HG03175 (cell line): ENCODE measurements around the gene LRRC27.
"Not testable (repeated sequence)": the region's sequence is repeated elsewhere in the genome, so short reads cannot be mapped to it uniquely, and the experiment has no call there.

ENCODE experiments used
- ATAC-seq: cut with Tn5 transposase; IDR thresholded peaks from one replicate; pipeline ENCODE4 v1.9.1; 2021; ENCODE audit warnings: mild to moderate bottlenecking, moderate library complexity; ENCODE audit not compliant: unreplicated experiment

The LRRC27 gene

DNA sequence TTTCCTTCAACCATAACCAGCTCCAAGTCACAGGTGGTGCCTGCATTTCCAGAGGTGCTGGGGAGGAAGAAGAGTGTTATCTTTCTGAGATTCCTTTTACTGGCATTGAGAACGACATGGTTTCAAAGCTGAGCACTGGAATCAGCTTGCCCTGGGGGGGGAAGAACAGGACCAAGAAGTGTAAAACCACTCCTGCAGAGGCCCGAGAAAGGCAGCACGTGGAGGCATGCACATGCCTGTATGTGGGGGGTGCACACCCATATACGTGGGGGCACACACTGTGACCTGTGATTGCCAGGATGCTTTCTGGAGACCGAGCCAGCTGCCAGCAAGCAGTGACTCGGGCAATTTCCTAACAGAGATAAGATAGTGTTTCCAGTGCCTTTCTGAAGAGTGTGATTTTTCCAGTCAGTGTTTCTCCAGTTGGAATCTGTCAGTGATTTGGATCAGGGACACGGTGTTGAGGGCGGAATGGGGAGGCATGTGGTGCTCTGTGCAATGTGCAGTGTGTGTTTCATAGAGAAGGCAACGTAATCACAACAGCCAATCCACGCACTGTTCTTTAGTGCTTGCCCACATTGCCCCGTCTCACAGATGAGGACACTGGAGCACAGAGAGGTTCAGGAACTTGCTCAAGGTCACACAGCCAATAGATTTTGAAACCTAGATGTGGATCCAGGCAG, 4.2 kb downstream of the LRRC27 start:
- no peak for ATAC-seq

DNA sequence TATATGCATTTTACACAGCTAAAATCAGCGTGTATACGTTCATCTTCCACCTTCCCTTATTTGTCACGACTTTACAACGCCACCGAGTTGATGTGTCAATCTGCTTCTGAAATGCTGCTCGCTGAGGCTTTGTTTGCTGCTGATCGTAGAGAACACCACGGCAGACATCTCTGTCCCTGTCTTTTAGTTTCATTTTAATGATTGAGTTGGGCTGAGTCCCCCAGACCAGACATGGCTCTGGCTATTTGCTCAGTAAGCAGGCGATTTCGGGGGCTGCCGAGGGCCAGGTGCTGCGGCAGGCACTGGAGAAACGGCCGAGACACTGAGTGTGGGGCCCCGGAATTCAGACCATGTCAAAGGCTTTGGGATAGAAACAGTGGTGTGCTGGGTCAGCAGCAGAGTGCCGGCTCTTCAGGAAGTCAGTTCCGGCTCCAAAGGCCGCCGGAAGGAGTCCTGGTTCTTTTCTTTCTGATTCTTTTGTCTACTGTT, 5.0 kb downstream of the LRRC27 start:
- ATAC-seq = no peak

DNA sequence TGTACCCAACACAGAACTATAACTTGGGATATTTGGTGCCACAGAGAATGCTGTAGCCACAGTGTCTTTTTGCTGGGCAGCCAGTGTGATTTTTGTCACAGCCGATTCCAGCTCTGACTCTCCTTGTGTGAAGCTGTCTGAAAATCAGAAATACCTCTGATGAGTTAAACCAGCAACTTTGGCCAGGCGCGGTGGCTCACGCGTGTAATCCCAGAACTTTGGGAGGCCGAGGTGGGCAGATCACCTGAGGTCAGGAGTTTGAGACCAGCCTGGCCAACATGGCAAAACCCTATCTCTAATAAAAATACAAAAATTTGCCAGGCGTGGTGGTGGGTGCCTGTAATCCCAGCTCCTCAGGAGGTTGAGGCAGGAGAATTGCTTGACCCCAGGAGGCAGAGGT, 5.9 kb downstream of the LRRC27 start:
- not testable (repeated sequence) for ATAC-seq

DNA sequence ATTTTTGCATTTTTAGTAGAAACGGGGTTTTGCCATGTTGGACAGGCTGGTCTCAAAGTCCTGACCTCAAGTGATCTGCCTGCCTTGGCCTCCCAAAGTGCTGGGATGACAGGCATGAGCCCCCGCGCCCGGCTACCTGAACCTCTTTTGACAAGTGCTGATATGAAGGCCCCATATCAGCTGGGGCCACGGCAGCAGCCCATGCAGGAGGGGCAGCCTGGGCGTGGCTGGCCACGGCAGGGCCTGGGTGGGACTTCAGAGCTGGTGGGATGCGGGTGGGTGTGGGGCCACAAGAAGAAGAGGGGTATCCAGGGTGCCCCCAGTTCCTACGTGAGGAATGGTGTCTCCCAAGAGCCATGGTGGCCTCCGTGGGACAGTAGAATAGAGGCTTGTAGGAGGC, 6.9 kb downstream of the LRRC27 start:
- ATAC-seq = no peak

DNA sequence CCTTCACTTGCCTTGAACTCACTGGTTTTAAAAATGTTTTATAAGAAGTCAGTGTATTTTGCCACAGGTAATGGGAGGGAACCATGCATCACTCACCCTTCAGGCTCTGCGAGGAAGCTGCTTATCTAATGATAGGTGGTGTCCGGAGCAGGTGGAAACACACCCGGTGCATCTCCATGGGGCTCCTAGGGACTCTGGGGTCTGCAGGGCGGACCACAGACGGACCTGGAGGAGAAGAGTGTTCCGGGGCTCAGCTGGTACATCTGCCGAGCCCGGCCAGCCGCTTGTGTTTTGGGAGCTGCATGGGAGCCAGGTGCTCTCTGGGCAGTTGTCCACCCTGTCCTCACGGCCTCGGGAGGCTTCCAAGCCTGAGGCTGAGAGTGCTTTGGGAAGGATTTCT, 7.3 kb downstream of the LRRC27 start:
- ATAC-seq = no peak

DNA sequence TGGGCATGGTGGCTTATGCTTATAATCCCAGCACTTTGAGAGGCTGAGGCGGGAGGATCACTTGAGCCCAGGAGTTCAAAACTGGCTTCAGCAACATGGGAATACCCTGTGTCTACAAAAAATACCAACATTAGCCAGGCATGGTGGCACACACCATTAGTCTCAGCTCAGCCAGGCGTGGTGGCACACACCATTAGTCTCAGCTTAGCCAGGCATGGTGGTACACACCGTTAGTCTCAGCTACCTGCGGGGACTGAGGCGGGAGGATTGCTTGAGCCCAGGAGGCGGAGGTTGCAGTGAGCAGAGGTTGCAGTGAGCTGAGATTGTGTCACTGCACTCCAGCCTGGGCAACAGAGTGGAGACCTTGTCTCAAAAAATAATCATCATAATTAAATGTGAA, 9.0 kb downstream of the LRRC27 start:
- ATAC-seq = no peak

DNA sequence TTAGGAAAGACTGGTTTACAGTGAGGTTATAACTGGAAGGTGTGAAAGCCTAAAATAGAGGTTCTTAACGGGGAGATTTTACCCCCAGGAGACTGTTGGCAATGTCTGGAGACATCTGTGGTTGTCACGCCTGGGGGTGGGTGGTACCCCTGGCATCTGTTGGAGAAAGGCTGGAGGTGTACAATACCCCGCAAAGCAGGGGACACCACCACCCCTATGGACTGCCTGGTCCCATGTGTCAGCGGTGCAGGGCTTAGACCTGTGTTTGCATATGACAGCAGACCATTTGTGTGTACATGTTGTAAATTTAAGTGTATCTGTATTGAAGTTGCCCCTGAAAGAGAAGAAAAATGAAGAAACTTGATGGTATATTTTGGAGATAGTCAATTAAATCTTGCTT, 9.8 kb downstream of the LRRC27 start:
- ATAC-seq = no peak

DNA sequence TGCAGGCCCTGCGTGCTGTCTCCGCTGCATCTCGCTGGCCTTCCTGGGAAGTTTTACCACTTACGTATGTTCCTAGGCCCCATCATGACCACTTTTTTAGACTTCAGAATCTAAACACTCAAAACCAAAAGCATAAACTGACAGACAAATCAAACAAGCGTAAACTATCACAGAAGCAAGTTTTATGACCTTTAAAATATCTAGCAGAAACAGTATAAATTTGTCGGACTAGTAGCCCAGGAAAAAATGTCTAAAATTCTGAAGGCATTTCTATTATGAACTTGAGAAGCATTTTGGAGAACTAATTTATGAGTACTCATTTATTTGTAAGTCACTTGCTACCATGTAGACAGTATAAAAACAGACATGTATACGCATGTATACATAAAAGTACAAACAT, 10.6 kb downstream of the LRRC27 start:
- no peak for ATAC-seq

DNA sequence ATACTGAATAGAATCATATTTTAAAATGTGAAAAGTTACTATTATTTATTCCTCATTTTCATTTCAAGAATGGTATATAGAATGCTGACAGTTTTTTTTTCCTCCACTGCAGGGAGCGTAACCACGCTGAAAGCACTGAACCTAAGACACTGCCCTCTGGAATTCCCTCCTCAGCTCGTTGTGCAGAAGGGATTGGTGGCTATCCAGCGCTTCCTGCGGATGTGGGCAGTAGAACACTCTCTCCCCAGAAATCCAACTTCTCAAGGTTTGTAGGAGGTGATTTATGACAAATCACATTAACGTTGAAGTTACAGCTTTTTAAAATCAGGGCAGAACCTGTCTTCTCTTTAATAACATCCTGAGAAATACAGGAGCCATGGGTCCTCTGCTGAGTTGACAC, 12.4 kb downstream of the LRRC27 start:
- no peak for ATAC-seq

DNA sequence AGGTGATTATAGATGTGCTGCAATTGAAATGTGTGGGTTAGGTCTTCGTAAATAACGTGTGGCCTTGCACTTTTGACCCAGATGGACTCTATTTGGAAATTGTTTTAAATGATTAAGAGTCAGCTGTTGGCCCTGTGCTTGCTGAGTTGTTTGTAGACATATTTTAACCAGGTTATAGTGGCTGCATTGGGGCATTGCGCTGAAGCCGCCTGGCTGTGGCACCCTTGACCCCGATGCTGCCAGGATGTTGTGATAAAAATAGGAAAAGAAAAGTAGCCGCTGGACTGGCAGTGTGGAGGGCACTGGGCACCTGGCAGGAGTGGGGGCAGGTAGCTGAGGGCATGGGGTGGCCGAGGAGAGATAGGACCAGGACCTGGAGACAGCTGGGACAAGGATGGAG, 13.4 kb downstream of the LRRC27 start:
- ATAC-seq = no peak

DNA sequence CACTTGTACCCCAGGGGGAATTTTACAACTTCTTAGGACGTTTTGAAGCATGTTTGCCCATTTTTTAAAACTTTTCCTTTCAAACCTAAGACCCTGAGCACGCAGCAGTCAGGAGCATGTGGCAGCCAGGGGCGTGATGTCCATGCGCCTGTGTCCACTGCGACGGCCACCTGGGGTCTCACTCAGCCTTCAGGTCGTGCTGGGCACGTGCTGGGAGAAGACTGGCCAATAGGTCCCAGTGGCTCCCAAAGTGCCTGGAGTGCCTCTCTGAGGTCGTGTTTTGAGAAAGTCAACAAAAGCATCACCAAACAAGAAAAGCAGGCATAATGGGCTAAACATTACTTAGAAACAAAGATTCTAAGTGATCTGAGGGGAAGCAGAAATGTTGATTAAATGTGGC, 14.8 kb downstream of the LRRC27 start:
- ATAC-seq = no peak

DNA sequence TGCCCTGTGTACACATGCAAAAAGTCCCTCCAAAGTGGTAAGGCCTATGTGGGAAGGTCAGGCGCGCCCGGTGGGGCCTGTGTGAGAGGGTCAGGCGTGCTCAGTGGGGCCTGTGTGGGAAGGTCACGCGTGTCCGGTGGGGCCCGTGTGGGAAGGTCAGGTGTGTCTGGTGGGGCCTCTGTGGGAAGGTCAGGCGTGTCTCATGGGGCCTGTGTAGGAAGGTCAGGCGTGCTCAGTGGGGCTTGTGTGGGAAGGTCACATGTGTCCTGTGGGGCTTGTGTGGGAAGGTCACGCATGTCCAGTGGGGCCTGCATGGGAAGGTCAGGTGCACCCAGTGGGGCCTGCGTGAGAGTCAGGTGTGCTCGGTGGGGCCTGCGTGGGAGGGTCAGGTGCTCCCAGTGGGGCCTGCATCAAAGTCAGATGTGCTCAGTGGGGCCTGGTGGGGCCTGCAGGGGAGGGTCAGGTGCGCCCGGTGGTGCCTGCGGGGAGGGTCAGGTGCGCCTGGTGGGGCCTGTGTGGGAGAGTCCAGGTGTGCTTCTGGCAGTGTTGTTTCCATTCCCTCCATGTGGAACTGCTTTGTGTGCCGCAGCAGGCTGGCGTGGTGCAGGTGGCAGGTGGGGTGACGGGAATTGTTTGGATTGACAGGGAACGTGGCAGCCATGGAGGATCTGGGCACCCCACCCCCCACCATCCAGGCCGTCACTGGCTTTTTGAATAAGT, 15.4 kb downstream of the LRRC27 start:
- ATAC-seq = no peak

DNA sequence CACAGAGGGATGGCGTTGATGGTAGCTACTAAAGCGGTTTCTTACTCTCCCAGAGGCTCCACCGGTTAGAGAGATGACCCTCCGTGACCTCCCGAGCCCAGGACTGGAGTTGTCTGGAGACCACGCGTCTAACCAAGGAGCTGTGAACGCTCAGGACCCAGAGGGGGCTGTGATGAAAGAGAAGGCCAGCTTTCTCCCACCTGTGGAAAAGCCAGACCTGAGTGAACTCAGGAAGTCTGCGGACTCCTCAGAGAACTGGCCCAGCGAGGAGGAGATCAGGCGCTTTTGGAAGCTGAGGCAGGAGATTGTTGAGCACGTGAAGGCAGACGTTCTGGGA, 15.9 kb downstream of the LRRC27 start:
- ATAC-seq = no peak

DNA sequence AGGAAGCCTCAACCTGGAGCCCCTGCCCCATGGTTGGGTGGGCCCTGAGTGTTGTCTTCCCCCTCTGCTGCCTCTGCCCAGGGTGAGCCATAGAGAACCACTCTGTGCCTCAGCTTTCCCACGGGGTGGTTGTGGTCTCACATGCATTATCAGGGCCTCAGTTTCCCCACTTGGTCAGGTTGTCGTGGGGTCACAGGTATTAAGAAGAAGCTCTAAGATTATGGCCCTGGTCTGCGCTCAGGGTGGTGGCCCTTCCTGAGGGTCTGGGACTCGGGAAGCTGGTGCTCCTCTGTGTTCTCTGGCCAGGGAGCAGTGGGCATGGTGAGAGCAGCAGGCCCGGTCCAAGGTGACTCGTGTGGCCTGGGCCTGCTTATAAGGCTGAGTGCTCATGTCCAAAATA, 17.8 kb downstream of the LRRC27 start:
- ATAC-seq = no peak

DNA sequence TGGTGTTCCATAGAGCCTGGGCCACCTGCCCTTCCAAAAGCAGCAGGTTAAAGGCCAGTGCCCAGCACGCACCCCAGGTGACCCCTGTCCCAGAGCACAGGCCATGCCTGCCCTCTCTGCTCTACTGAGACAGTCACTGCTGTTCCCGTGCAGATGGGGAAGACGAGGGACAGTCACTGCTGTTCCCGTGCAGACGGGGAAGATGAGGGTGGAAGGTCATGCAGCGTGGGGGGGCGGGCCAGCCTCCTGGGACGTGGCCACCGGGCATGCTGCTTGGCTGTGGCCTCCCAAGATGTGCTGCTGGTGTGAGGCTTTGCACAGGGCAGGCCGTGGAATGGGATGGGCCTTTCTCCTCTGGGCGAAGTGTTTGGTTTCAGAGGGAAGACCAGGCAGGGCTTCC, 18.4 kb downstream of the LRRC27 start:
- no peak for ATAC-seq

DNA sequence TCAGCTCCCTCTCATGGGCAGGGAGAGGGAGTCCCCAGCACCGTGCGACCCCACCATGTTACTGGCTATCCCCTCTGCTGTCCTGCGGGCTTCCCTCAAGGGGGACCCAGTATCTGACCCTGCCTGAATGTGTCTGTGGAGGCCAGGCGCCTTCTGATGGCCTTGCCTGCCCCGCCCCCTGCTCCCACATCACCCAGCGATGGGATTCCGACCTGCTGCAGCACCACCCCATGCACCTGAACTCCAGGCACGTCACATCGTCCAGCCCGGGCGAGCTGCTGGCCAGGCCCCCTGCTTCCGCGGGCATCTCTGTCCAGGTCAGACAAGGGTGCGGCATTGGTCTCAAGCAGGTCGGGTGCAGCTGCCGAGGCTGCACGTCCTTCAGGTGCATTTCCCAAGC, 19.0 kb downstream of the LRRC27 start:
- ATAC-seq = no peak

DNA sequence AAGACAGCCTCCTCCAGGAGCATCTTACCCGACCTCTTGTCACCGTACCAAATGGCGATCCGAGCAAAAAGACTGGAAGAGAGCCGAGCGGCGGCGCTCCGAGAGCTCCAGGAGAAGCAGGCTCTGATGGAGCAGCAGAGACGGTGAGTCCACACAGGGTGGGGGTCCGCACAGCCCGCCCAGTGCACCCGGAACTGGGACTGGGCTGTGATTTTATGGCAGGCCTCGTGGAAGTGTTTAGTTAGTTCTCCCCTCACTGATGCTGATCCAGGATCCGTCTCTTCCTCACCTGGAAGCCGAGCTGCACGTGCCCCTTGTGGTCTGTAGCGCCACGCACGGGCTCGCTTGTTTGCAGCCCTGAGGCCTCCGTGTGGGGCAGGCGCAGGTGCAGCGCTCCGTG, 19.6 kb downstream of the LRRC27 start:
- ATAC-seq = no peak

DNA sequence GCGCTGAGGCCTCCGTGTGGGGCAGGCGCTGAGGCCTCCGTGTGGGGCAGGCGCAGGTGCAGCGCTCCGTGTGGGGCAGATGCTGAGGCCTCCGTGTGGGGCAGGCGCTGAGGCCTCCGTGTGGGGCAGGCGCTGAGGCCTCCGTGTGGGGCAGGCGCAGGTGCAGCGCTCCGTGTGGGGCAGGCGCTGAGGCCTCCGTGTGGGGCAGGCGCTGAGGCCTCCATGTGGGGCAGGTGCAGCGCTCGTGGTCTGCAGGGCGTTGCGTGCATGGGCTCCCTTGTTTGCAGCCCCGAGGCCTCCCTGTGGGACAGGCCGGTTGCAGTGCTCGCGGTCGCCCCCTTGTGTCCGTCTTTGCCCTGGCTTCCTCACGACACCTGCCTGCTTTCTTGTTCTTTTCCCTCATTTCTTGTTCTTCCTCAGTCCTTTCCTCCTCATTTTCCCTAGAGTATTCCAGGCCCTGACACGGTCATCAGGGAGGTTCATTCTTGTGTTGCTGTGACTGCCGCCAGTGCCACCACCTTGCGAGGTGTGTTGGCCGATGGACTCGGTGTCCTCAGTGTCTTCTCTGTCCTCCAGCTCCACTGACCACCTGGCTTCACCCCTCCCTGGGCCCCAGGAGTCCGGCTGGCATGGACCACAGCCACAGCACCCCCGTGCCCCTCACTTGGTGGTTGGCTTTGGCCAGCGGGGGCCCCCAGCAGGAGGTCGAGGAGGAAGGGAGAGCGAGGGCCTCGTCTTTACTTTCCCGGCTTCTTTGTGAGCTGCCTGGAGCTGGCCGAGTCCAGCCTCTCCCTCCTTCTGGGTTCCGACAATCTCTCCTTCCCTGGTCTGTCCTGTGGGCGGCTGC, 20.7 kb downstream of the LRRC27 start:
- peak; percentile 52 for ATAC-seq

DNA sequence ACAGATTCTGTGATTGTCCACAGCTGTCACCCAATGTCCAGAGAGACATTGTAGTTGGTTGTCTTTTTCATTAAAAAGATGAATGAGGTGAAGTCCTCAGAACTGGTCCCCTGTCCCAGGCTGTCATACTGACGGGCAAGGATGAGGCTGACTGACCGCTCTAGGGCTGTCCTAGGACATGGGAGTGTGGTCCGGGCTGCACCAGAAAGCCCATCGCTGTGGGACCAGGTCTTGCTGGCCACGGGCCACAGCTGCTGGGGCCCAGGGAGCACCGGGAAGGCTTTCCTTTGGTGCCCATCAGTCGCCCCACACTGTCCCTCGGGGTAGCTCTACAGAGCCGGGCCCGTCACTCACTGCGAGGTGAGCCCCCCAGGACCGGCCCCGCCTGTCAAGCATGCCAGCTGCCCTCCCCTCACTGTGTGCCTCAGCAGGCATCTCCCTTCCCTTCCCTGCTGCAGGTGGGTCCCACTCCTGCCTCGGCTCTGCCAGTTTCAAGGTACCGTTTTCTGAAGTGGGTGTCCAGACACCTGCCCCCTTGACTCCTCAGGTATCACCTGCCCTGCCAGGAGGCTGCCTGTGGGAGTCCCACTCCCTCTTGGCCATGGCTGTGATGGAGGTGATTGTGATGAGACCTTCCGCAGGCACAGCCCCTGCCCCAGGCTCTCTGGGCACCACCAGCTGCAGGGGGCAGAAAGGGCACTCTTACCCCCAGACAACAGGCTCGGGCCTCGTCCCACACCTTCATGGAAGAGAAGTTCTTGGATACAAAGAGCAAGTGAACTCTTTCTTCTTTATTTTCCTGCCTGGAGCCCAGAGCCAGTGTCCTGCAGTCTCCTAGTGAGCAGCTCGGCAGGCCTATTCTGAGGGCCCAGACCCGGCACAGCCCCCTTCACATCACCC, 21.7 kb downstream of the LRRC27 start:
- ATAC-seq = no peak

DNA sequence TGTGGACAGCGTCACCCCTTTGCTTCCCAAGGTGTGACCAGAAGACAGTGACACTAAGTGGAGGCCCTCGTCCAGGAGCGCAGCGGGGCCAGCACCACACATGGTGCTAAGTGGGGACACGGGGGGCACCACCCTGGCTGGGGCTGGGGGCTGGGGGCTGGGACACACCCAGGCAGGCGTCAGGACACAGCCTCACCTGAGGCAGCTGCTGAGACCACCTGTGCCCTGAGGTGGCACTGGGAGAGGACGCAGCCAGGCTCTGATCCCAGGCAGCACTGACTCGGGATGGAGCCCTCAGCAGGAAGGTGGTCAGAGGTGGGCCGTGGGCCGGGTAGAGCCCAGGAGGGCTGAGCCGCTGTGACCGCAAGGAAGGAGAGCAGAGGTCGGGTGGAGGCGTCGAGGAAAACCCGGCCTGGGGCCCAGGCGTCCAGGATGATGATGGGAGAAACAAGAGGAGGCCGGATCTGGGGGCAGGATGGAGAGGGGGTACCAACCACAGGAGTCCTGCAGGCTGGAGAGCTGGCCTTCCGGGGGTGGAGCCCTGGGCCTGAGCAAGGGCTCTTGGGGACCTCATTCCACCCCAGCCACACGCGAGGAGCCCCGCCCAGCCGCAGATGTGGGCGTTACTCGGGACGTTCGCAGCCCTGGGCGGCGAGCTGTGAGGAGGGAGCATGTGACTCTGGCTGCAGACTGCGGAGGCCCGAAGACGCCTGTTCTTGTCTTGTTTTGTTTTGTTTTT, 22.5 kb downstream of the LRRC27 start:
- ATAC-seq = no peak
